HL-60 (cell line): Measurements from ENCODE around the gene IL17C.

Experiments
- GABPA ChIP-seq: IDR thresholded peaks from 2 replicates; pipeline ENCODE4 v1.6.1; 2012; ENCODE audit warnings: low read depth
- POLR2AphosphoS5 ChIP-seq: IDR thresholded peaks from 2 replicates; pipeline ENCODE4 v1.6.1; 2012; ENCODE audit warnings: low read depth
- TF ChIP-seq, protein P1 (sequence below): IDR thresholded peaks from one replicate; pipeline ENCODE4 v1.5.1; 2011; ENCODE audit warnings: low read length, control low read depth, inconsistent platforms; ENCODE audit not compliant: insufficient read depth

DNA sequence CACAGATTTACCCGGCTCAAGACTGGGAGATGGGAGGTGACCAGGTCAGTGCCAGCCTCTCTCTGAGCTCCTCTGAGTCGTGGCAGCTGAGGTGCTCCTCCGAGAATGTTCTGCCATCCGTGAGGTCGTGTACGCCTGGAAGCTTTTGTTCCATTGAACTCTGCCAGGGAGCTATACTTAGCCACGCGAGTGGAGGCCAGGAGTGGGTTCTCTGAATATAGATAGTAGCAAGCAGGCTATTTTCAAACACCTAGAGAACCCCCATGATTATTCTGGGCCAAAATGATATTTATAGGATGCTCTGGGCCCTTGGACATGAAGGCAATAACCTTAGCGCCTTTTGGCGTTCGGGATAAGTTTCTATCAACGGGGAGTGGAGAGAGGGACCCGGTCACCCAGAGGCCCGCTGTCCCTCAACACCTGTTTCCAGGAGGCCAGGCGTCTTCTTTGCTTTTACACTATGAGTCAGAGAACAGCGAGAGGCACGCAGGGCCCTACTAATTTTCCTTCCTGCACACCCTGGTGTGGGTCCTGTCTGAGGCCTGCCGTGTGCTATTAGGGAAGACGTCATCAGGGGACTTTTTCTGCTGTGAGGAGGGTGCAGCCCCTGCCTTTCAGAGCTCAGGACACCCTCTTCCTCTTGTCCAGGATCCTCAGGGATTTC, 35.5 kb downstream of the IL17C start:
- TF ChIP-seq, protein P1, sequence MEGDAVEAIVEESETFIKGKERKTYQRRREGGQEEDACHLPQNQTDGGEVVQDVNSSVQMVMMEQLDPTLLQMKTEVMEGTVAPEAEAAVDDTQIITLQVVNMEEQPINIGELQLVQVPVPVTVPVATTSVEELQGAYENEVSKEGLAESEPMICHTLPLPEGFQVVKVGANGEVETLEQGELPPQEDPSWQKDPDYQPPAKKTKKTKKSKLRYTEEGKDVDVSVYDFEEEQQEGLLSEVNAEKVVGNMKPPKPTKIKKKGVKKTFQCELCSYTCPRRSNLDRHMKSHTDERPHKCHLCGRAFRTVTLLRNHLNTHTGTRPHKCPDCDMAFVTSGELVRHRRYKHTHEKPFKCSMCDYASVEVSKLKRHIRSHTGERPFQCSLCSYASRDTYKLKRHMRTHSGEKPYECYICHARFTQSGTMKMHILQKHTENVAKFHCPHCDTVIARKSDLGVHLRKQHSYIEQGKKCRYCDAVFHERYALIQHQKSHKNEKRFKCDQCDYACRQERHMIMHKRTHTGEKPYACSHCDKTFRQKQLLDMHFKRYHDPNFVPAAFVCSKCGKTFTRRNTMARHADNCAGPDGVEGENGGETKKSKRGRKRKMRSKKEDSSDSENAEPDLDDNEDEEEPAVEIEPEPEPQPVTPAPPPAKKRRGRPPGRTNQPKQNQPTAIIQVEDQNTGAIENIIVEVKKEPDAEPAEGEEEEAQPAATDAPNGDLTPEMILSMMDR, result no peak
- TF ChIP-seq POLR2AphosphoS5, result no peak
- no peak for TF ChIP-seq GABPA
